Nephron progenitor cell (in vitro differentiated cells): ENCODE data around the gene DGKB.

ENCODE experiments used
- DNase-seq: peaks from one replicate; pipeline ENCODE4 v3.0.0; 2021
- H3K27ac Mint-ChIP-seq: 2 replicates; pipeline ENCODE4 v1.8.0; 2021; ENCODE audit warnings: mild to moderate bottlenecking, moderate library complexity, mixed read lengths
- H3K27me3 Mint-ChIP-seq: 2 replicates; pipeline ENCODE4 v1.8.0; 2021; ENCODE audit warnings: mild to moderate bottlenecking, low read depth, mixed read lengths; ENCODE audit not compliant: poor library complexity
- H3K36me3 Mint-ChIP-seq: 2 replicates; pipeline ENCODE4 v1.8.0; 2021; ENCODE audit warnings: low read depth, mixed read lengths
- H3K4me1 Mint-ChIP-seq: 2 replicates; pipeline ENCODE4 v1.8.0; 2021; ENCODE audit warnings: mixed read lengths
- H3K4me3 Mint-ChIP-seq: 2 replicates; pipeline ENCODE4 v1.8.0; 2021; ENCODE audit warnings: mild to moderate bottlenecking, moderate library complexity, mixed read lengths
- H3K9me3 Mint-ChIP-seq: 2 replicates; pipeline ENCODE4 v1.8.0; 2021; ENCODE audit warnings: mild to moderate bottlenecking, moderate library complexity, mixed read lengths
- TF ChIP-seq, protein P1 (sequence below): fragments of 200-600 bp; sonication (generic); IDR thresholded peaks from 2 replicates; pipeline ENCODE4 v1.5.0; 2021; ENCODE audit warnings: antibody characterized with exemption

DGKB gene

GRCh38 chr7:14521183-14521582 is 381.4 kb downstream of the DGKB start:
- Mint-ChIP-seq H3K36me3 (no peaks in the 10 kb centered on the region), H3K27ac (no peak overlapping the region), H3K27me3 (no peaks in the 10 kb centered on the region), H3K4me3 (no peak overlapping the region), H3K9me3 (no peaks in the 10 kb centered on the region), H3K4me1 (no peaks in the 10 kb centered on the region)
- TF ChIP-seq, protein P1, sequence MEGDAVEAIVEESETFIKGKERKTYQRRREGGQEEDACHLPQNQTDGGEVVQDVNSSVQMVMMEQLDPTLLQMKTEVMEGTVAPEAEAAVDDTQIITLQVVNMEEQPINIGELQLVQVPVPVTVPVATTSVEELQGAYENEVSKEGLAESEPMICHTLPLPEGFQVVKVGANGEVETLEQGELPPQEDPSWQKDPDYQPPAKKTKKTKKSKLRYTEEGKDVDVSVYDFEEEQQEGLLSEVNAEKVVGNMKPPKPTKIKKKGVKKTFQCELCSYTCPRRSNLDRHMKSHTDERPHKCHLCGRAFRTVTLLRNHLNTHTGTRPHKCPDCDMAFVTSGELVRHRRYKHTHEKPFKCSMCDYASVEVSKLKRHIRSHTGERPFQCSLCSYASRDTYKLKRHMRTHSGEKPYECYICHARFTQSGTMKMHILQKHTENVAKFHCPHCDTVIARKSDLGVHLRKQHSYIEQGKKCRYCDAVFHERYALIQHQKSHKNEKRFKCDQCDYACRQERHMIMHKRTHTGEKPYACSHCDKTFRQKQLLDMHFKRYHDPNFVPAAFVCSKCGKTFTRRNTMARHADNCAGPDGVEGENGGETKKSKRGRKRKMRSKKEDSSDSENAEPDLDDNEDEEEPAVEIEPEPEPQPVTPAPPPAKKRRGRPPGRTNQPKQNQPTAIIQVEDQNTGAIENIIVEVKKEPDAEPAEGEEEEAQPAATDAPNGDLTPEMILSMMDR, result no peak
- DNase-seq, result no peak

DNA sequence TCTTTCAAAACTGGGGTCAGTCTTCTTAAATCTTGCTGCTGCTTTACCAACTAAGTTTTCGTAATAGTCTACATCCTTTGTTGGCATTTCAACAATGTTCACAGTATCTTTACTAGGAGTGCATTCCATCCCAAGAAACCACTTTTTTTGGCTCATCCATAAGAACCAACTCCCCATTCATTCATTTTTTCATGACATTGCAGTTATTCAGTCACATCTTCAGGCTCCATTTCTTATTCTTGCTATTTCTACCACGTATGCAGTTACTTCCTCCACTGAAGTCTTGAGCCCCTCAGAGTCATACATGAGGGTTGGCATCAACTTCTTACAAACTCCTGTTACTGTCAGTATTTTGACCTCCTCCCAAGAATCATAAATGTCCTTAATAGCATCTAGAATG is 392.3 kb downstream of the DGKB start:
- no peak overlapping the region for H3K4me3 Mint-ChIP-seq
- TF ChIP-seq, protein P1, result no peak
- no peaks in the 10 kb centered on the region for H3K4me1 Mint-ChIP-seq
- no peaks in the 10 kb centered on the region for H3K36me3 Mint-ChIP-seq
- H3K9me3 Mint-ChIP-seq, result peaks cover 9% of the 10 kb centered on the region
- peaks cover 3% of the 10 kb centered on the region for H3K27me3 Mint-ChIP-seq
- H3K27ac Mint-ChIP-seq, result no peak overlapping the region
- no peak for DNase-seq

DNA sequence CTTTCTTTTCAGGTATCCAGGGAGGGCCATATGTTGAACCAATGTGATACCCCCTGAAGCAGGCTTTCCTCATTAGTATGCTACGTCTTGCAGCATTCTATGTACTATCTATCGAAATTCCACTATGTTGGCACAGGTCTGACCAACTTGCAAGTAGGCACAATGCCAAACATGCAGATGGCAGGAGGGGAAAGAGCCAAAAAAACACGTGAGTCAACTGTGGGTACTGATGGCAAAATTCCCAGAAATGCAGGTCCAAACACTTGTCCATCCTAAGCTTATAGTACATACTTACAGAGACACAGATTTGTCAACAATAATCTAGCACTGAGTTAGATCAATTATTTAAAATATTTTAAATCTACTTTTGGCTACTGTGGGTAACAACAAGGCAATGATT is 394.9 kb downstream of the DGKB start:
- no peak for DNase-seq
- TF ChIP-seq, protein P1, result no peak
- Mint-ChIP-seq H3K27me3 (peaks cover 3% of the 10 kb centered on the region), H3K9me3 (peaks cover 9% of the 10 kb centered on the region), H3K27ac (no peak overlapping the region), H3K4me1 (no peaks in the 10 kb centered on the region), H3K36me3 (no peaks in the 10 kb centered on the region), H3K4me3 (no peak overlapping the region)

- Mint-ChIP-seq H3K4me1 (no peaks in the 10 kb centered on the region), H3K27me3 (peaks cover 3% of the 10 kb centered on the region)
Measured at GRCh38 chr7:14505906-14506305, 396.6 kb downstream of the DGKB start.

DNA sequence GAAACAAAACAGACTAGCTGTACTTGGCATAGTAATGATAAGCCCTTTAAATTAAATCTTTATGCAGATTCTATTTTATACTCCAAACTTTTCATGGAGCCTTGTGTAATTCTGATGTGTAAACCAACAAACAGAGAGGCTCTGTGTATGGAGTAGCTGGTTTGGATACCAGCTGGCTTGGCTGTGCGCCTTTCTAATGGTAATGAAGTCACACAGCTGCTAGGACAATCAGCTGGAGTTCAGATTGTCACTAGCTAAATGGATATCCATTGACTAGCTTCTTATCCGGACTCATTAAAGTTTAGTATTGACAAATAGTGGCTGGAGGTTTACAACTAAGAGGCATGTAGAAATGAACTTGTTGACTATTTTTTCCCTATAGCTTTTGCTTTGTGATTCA is 398.4 kb downstream of the DGKB start:
- H3K36me3 Mint-ChIP-seq, result no peaks in the 10 kb centered on the region
- no peak overlapping the region for H3K27ac Mint-ChIP-seq
- H3K9me3 Mint-ChIP-seq, result peaks cover 3% of the 10 kb centered on the region

More at GRCh38 chr7:14505906-14506305, 396.6 kb downstream of the DGKB start:
- H3K27ac Mint-ChIP-seq, result no peak overlapping the region
- no peaks in the 10 kb centered on the region for H3K36me3 Mint-ChIP-seq
- DNase-seq, result no peak
- no peak overlapping the region for H3K4me3 Mint-ChIP-seq
- H3K9me3 Mint-ChIP-seq, result peaks cover 9% of the 10 kb centered on the region
- TF ChIP-seq, protein P1, result no peak

GRCh38 chr7:14503623-14504022 is 398.9 kb downstream of the DGKB start:
- Mint-ChIP-seq H3K27ac (no peak overlapping the region), H3K4me1 (no peaks in the 10 kb centered on the region), H3K4me3 (no peak overlapping the region), H3K36me3 (no peaks in the 10 kb centered on the region), H3K27me3 (no peaks in the 10 kb centered on the region), H3K9me3 (peaks cover 3% of the 10 kb centered on the region)
- DNase-seq, result no peak
- TF ChIP-seq, protein P1, result no peak

More for the DNA sequence above, 398.4 kb downstream of the DGKB start:
- H3K27me3 Mint-ChIP-seq, result no peaks in the 10 kb centered on the region
- TF ChIP-seq, protein P1, result no peak
- no peak overlapping the region for H3K4me3 Mint-ChIP-seq
- no peak for DNase-seq
- no peaks in the 10 kb centered on the region for H3K4me1 Mint-ChIP-seq
